NCI-H446 treated with DMSO at 0.1 percent for 48 hours (cell line): ENCODE results near the gene CNOT6.

Experiments
- DNase-seq: peaks from one replicate; lab custom pipeline; 2025; lab: John Stamatoyannopoulos, UW

The CNOT6 gene

GRCh38 chr5:180580681-180581080, 86.5 kb downstream of the CNOT6 start:
- DNase-seq = no peak

DNA sequence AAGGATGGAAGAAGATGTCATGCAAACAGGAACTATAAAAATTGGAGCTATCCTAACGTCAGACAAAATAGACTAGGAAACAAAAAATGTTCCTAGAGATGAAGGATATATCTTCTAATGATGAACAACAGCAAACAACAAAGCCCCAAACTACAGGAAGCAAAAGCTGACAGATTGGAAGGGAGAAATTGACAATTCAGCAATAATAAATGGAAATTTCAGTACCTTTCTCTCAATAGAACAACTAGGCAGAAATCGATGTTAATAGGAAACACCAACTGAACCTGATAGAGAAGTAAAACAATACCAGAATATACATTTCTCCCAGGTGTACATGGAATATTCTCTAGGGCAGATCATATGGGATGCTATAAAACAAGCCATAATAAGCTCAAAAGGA, 89.6 kb downstream of the CNOT6 start:
- no peak for DNase-seq

- no peak for DNase-seq
Measured at GRCh38 chr5:180586204-180586603, 92.0 kb downstream of the CNOT6 start.

GRCh38 chr5:180586870-180587269, 92.7 kb downstream of the CNOT6 start:
- no peak for DNase-seq

DNA sequence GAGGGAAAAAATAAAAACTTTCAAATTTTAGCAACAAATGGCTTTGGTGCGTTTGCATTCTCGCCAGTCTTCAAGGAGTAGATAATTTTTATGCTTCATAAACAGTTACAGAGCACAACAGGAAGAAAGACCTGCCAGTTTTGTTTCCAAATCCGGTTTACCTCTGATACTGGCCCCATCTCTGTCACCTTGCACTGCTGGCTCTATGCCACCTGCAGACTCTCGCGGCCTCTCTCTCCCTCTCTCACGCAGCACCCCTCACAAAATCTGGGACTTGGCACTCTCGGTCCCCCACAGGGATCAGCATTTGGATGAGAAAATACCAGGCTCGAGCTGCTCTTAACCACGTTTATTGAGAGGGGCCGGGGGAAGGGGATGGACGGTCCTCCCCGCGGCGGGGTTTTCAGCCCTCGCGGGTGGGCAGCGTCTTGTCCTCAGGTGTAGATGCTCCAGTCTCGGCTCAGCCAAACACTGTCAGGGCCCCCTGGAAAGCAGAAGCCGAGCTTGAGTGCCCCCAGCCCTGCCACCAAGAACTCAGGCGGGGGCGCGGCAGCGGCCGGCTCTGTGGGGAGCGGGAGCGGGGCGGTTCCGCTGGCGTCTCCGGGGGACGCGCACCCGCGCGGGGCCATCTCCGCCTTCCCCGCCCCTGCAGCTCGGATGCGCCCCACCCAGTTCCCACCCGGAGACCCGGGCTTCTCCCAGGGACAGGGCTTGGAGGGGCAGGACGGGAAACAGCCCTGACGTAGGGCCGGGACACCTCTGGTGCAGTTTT, 95.8 kb downstream of the CNOT6 start:
- DNase-seq = no peak

DNA sequence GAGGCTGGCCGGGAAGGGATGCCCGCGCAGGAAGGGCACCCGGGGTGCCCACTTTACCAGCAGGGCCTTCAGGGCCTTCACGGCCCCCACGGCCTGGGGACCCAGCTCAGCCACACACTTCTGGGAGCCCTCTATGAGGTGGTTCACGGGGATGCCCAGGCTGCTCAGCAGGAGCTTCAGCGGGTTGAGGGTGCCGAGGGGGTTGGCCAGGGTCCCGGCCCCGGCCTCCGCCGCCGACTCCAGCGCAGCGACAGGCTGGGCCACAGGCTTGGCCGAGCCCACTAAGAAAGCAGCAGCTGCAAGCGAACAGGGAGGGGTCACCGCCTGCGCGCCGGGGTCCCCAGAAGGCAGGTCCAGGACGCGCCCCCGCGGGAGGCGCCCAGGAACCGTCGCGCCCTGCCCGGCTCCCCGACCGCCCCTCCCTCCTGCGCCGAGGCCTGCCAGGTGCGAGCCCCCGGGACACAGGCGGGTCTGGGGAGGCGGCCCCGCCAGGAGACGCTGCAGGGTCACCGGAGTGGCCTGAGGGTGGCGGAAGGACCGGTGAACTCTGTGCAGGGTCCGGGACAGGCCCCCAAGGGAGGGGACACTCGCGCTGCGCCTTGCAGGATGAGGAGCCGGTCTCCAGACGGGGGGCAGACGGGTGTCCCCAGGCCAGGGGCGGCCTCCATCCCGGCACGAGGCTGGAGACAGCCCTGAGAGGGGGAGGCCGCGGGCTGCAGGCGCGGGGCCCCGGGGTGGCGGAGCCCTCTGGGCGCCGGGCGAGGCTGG, 96.5 kb downstream of the CNOT6 start:
- DNase-seq = no peak

GRCh38 chr5:180591311-180591887, 97.2 kb downstream of the CNOT6 start, which contains the start of gene SCGB3A1:
Gene SCGB3A1 (minus strand): TSS chr5:180591499. CDS start chr5:180591462, 37 bp downstream.
- no peak for DNase-seq

DNA sequence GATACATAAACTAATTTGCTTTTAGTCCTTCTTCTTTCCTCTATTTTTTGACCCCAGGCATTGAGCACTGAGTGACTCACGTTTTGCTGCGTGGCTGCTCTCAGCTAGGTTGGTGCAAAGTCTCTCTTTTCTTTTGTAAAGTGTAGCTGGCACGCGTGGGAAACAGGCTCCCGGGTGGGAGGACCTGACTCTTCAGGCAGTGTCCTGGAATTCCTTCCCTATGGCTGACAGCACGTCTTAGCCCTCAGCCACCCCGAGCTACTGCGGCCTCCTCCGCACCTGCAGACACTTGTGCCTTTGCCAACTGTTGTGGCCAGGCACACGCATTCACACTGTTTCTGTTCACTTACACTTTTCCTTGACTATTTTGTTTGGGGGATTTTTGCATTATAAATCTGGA, 98.0 kb downstream of the CNOT6 start:
- no peak for DNase-seq

DNA sequence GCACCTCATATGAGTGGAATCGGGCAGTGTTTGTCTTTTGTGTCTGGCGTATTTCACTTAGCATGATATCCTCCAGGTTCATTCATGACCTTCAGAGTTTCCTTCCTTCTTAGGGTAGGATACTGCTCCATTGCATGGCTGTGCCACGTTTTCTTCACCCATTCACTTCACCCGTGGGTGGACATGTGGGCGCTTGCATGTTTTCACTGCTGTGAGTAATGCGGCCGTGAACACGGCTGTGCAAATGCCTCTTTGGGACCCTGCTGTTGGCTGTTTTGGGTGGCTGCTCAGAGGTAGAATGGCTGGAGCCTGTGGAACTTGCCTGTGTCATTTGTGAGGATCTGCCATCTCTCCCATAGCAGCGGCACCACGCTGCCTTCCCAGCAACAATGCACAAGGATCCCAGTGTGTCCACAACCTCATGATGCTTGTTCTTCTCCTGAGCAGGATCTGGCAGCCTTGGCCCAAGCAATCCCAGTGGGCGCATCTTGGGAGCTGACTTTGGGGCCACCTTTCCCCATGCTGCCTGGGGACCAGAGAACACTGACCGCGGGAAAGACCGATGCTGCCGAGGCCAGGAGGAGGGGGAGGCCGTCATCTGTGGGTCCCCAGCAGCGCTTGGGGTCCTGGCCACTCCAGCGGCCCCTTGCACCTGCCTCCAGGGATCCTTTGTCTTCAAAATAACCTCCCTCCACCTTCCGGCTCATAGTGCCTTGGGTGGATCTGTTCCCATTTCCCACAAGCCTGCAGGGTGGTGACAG, 99.4 kb downstream of the CNOT6 start:
- no peak for DNase-seq

DNA sequence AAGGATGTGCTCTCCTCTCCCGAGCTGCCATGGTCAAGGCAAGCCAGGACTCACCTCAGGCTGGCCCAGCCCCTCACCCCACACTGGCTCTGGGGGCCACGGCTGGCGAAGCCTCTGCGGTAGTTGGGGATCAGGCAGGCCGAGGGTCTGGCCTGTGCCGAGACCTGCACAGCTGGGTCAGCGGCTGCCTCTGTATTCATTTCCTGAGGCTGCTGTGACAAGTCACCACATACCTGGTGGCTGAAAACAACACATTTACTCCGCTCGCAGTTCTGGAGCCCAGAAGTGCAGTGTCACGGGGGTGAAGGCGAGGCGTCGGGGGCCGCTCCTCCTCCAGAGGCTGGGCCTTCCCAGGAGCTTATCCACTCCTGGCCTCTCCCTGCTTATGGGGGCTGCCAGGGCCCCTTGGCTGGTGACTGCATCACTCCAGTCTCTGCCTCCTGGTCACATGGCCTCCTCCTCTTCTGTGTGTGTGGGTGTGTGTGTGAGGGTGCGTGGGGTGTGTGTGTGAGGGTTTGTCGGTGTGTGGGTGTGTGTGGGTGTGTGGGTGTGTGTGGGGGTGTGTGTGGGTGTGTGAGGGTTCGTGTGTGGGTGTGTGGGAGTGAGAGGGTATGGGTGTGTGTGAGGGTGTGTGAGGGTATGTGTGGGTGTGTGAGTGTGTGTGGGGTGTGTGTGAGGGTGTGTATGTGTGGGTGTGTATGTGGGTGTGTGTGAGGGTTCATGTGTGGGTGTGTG, 100.3 kb downstream of the CNOT6 start:
- DNase-seq = no peak

- DNase-seq = no peak
Measured at GRCh38 chr5:180595046-180595379, 100.8 kb downstream of the CNOT6 start.

- no peak for DNase-seq
Measured at GRCh38 chr5:180595381-180596114, 101.4 kb downstream of the CNOT6 start.

DNA sequence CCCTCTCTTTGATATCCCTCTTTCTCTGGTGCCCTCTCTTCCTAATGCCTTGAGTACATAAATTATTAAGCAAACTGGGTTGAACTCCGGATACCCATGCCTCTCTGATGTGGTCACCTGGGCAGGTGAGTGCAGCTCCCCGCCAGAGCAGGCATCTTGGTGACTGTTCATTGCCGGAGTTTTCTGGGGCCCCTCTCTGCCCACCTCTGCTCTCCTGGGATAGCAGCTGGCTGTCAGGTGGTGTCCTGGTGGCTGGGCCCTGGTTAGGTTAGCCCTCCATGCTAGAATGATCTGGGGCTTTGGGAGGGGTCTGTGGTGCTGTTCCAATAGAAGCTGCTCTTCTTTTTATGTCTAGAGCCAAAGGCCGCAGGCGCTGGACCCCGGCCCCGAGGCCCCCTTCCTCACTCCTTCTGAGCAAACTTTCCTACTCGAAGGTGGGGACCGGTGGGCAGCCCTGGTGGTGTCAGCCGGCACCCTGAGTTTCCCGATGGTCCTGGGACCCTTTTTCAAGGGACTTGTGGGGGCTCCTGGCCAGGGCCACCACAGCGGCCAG, 102.0 kb downstream of the CNOT6 start:
- no peak for DNase-seq

DNA sequence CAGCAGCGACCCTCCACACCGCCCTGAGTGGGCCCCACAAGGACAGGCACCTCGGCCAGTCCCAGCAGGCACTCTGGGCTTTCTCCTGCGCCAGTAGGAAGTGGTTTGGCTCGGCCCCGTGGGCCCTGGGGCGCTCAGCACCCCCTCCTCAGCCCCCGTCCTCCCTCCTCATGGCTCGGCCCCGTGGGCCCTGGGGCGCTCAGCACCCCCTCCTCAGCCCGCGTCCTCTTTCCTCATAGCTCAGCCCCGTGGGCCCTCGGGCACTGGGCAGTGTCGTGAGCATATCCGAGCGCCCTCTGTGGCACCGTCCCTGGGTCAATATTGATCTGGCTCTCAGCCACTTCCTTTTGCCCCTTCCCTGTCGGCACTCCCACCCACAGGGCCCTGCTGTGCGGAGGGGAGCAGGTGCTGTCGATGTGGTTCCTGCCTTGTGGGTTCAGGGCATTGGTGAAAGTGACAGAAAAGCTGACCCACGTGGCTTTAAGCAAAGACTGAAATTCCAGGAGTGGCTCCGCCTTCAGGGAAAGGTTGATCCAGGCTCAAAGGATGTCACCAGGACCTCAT, 102.6 kb downstream of the CNOT6 start:
- no peak for DNase-seq

GRCh38 chr5:180598316-180598701, 104.1 kb downstream of the CNOT6 start:
- no peak for DNase-seq

- DNase-seq = no peak
Measured at GRCh38 chr5:180598797-180599589, 104.8 kb downstream of the CNOT6 start.

GRCh38 chr5:180599590-180599914, 105.4 kb downstream of the CNOT6 start:
- DNase-seq = no peak

DNA sequence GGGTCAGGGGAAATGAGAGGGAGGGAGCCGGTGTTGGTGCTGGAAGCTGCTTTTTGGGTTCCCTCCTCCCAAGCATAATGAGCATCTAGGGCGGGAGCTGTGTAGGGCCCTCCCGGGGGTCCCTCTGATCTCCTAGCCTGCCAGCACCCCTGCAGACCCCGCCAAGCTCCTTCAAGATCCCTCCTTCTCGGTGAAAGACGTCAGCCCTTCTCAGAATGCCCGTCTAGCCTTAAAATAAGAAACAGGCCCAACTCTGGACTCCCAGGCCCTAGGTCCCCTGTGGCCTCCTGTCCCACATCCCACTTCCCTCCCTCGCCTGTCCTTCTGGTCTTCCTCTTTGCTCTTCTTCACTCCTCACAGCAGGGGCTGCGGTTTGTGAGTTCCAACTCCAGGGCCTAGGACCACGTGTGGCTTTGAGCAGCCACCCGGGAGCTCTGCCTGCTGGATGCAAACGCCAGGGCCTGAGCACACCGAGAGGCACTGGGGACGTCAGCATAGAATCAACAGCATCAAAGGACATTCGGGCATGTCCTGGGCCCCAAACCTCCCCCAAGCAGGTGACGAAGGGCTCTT, 105.9 kb downstream of the CNOT6 start:
- DNase-seq = no peak

DNA sequence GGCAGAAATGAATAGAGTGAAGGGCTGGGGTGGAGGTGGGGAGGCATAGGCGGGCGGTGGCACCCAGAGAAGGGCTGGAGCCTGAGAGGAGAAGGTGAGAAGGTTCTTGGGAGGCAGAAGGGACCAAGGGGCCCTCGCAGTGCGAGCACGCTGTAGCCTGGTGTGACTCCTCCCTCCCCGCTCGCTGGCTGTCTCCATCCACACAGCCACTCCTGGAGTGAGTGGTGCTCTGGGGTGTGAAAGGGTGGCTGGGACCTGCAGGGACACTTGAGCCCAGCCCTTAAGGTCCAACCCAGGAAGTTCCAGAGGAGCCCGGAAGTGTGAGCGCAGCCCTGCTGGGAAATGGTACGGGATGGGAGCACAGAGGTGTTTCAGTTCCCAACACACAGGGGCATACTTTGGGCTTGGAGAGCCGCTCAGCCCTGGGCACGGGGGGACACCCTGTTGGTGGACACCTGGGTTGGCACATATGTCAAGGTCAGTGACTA, 106.4 kb downstream of the CNOT6 start:
- no peak for DNase-seq
